ENCODE results near the gene CCR7. TPM values are rescaled to one million over a fixed set of nuclear protein-coding genes. Genes with fewer than 3 reads are reported as not detected.

The CCR7 gene
- total RNA-seq, 1 donor from 2014 or later: not detected

- TF ChIP-seq CTCF (conservative IDR thresholded peaks at IDR 0.05; ENCODE audit: low read depth, low read length): no peak
- no peak overlapping the region for H3K4me3 ChIP-seq (ENCODE audit: low read depth, low read length)
- no peak for DNase-seq (ENCODE audit: low read depth)
Observed at GRCh38 chr17:40608061-40608581, 42.8 kb upstream of the CCR7 start.

GRCh38 chr17:40607641-40608040, 42.4 kb upstream of the CCR7 start:
- no peak overlapping the region for H3K4me3 ChIP-seq (ENCODE audit: low read depth, low read length)
- no peak for TF ChIP-seq CTCF (conservative IDR thresholded peaks at IDR 0.05; ENCODE audit: low read depth, low read length)
- DNase-seq (ENCODE audit: low read depth): no peak

GRCh38 chr17:40606548-40607353, 41.5 kb upstream of the CCR7 start:
- no peak for DNase-seq (ENCODE audit: low read depth)
- H3K4me3 ChIP-seq (ENCODE audit: low read depth, low read length): no peak overlapping the region
- no peak for TF ChIP-seq CTCF (conservative IDR thresholded peaks at IDR 0.05; ENCODE audit: low read depth, low read length)

GRCh38 chr17:40605306-40605705, 40.0 kb upstream of the CCR7 start:
- DNase-seq (ENCODE audit: low read depth): no peak

GRCh38 chr17:40604327-40605080, 39.2 kb upstream of the CCR7 start:
- TF ChIP-seq CTCF (conservative IDR thresholded peaks at IDR 0.05; ENCODE audit: low read depth, low read length): no peak
- H3K4me3 ChIP-seq (ENCODE audit: low read depth, low read length): no peak overlapping the region
- no peak for DNase-seq (ENCODE audit: low read depth)

More at GRCh38 chr17:40605306-40605705, 40.0 kb upstream of the CCR7 start:
- no peak for TF ChIP-seq CTCF (conservative IDR thresholded peaks at IDR 0.05; ENCODE audit: low read depth, low read length)
- H3K4me3 ChIP-seq (ENCODE audit: low read depth, low read length): no peak overlapping the region

- DNase-seq (ENCODE audit: low read depth): no peak
- no peak for TF ChIP-seq CTCF (conservative IDR thresholded peaks at IDR 0.05; ENCODE audit: low read depth, low read length)
- H3K4me3 ChIP-seq (ENCODE audit: low read depth, low read length): no peak overlapping the region
Observed at GRCh38 chr17:40602445-40603443, 37.5 kb upstream of the CCR7 start.
